Tibial artery (tissue), 4 donors: ENCODE measurements around the gene SMARCE1.

Experiments
- DNase-seq, 2 donors: peaks; one replicate each; pipeline ENCODE4 v3.0.0-alpha.2; 2019
- H3K27ac ChIP-seq, 2 donors: fragments of 200-600 bp; sonication (generic) in 1 of 2; 1 replicate in 1 of 2; 2 replicates in 1 of 2; pipeline ENCODE4 v1.5.1; 2018 to 2019; ENCODE audit warnings: mild to moderate bottlenecking in 1 of 2
- H3K27me3 ChIP-seq, 2 donors: fragments of 200-600 bp; sonication (generic) in 1 of 2; one replicate each; pipeline versions ENCODE4 v1.5.1 to v1.6.0; 2016 to 2019
- H3K36me3 ChIP-seq, 3 donors: fragments of 200-600 bp; sonication (generic) in 2 of 3; one replicate each; pipeline ENCODE4 v1.5.1; 2016 to 2019; ENCODE audit warnings: mild to moderate bottlenecking in 2 of 3
- H3K4me1 ChIP-seq, 4 donors: fragments of 200-600 bp; sonication (generic) in 2 of 4; 1 replicate in 3 of 4; 2 replicates in 1 of 4; pipeline ENCODE4 v1.5.1; 2016 to 2019
- H3K4me3 ChIP-seq, 2 donors: fragments of 200-600 bp; sonication (generic) in 1 of 2; 1 replicate in 1 of 2; 2 replicates in 1 of 2; pipeline ENCODE4 v1.5.1; 2018 to 2019; ENCODE audit warnings: mild to moderate bottlenecking in 2 of 2
- H3K9me3 ChIP-seq, 3 donors: fragments of 200-600 bp; sonication (generic) in 1 of 3; one replicate each; pipeline ENCODE4 v1.5.1; 2016 to 2019
- intact Hi-C: fragments of 100-400 bp; cut with DNase I; formaldehyde crosslinking; loops from one replicate; pipeline ENCODE4 v1.15.0; 2023; ENCODE audit warnings: low total_unique reads
- TF ChIP-seq, protein P1 (sequence below), 2 experiments: fragments of 200-600 bp in 1 of 2; fragments of 450-650 bp in 1 of 2; IDR thresholded peaks; one replicate each; pipeline ENCODE4 v1.5.1; 2017 to 2019; ENCODE audit warnings: antibody characterized with exemption in 2 of 2, mild to moderate bottlenecking in 1 of 2, moderate library complexity in 1 of 2

SMARCE1 gene

DNA sequence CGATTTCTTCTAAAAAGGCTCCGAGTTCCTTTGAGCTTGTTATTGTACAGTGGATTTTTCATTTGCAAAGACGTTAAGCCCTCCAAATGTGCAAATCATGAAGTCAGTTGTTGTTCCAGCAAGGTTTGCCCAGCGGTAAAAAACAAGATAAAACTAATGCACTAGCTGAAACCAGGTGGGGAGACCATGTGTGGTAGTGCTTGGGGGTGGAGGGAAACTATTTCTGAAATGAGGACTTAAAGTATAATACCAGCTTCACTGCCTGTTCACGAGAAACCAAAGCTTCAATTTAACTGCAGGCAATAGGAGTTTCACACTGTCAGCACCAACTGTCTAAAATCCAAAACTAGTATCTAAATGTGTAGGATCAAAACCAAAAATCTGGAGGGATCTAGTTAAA lies 22.3 kb downstream of the SMARCE1 start:
- peaks cover 6 to 30% (median 25%) of the 10 kb centered on the region in 3 donors for H3K36me3 ChIP-seq
- H3K4me3 ChIP-seq, result no peak overlapping the region
- H3K27ac ChIP-seq, result no peak overlapping the region
- no peaks in the 10 kb centered on the region for H3K4me1 ChIP-seq
- DNase-seq, result no peak
- intact Hi-C loops, result no loop called here
- TF ChIP-seq, protein P1, sequence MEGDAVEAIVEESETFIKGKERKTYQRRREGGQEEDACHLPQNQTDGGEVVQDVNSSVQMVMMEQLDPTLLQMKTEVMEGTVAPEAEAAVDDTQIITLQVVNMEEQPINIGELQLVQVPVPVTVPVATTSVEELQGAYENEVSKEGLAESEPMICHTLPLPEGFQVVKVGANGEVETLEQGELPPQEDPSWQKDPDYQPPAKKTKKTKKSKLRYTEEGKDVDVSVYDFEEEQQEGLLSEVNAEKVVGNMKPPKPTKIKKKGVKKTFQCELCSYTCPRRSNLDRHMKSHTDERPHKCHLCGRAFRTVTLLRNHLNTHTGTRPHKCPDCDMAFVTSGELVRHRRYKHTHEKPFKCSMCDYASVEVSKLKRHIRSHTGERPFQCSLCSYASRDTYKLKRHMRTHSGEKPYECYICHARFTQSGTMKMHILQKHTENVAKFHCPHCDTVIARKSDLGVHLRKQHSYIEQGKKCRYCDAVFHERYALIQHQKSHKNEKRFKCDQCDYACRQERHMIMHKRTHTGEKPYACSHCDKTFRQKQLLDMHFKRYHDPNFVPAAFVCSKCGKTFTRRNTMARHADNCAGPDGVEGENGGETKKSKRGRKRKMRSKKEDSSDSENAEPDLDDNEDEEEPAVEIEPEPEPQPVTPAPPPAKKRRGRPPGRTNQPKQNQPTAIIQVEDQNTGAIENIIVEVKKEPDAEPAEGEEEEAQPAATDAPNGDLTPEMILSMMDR (IDR thresholded peaks at IDR 0.05), result no peak
- no peaks in the 10 kb centered on the region for H3K9me3 ChIP-seq
- peaks cover 0 to 3% of the 10 kb centered on the region in 2 donors for H3K27me3 ChIP-seq

DNA sequence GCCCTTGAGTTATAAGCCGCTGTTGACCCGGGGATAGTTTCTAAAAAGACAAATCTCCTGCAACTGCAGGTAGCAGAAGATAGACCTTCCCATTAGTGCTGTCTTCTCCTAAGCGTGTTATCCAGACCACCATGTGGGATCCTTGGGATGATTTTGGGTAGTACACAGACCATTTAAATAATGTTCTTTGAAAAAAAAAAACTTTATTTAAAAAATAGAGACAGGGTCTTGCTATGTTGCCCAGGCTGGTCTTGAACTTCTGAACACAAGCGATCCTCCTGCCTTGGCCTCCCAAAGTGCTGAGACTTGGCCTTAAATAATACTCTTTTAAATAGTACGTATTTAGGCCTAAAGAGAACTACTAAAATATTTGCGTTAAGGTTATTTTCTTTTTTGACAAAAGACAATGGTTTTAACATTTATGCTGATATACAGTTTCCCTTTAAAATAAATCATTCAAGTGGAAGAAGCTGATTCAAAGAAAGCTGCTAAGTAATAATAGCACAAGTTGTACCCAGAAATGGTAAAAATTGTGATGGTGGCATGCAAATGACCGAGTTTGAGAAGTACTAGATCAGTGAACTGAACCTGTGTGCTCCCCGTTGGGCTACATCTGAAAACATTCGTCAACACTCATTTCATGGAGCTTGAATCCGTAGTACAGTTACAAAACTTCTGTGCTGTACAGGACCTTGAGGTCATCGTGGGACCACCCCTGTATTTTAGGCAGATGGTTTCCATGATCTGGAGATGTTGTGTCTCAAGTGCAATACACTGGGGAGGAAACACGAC lies 24.0 kb downstream of the SMARCE1 start:
- TF ChIP-seq, protein P1 (IDR thresholded peaks at IDR 0.05), result no peak
- H3K4me3 ChIP-seq, result no peak overlapping the region
- intact Hi-C loops, result no loop called here
- H3K36me3 ChIP-seq, result peaks cover 0 to 16% (median 11%) of the 10 kb centered on the region in 3 donors
- DNase-seq, result no peak
- H3K9me3 ChIP-seq, result no peaks in the 10 kb centered on the region
- no peak overlapping the region for H3K27ac ChIP-seq
- peaks cover 0 to 7% (median 2%) of the 10 kb centered on the region in 4 donors for H3K4me1 ChIP-seq
- H3K27me3 ChIP-seq, result peaks cover 0 to 15% of the 10 kb centered on the region in 2 donors

DNA sequence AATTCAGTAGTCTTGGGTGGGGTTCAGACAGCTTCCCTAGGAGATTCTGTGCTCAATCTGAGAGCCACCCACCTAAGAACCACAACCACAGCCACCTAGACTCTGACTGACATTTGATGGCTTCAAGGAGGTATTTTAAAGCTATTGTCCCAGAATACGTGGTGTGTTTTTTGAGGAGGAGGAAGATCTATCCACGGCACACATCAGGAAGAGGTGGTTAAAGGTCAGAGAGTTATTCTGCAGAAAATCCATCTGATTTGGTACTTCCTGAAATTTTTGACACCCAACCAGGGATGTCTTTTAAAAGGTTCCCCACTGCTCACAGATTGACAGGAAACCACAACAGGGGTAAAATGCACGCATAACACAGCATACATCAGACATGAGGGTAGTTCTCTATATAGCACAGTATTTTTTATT lies 25.1 kb downstream of the SMARCE1 start:
- peaks cover 0 to 7% (median 2%) of the 10 kb centered on the region in 4 donors for H3K4me1 ChIP-seq
- peaks cover 0 to 20% of the 10 kb centered on the region in 2 donors for H3K27me3 ChIP-seq
- H3K9me3 ChIP-seq, result no peaks in the 10 kb centered on the region
- no peak overlapping the region for H3K27ac ChIP-seq
- intact Hi-C loops, result no loop called here
- H3K36me3 ChIP-seq, result peaks cover 0 to 5% (median under 1%) of the 10 kb centered on the region in 3 donors
- no peak for DNase-seq
- H3K4me3 ChIP-seq, result no peak overlapping the region
- TF ChIP-seq, protein P1 (IDR thresholded peaks at IDR 0.05), result no peak

DNA sequence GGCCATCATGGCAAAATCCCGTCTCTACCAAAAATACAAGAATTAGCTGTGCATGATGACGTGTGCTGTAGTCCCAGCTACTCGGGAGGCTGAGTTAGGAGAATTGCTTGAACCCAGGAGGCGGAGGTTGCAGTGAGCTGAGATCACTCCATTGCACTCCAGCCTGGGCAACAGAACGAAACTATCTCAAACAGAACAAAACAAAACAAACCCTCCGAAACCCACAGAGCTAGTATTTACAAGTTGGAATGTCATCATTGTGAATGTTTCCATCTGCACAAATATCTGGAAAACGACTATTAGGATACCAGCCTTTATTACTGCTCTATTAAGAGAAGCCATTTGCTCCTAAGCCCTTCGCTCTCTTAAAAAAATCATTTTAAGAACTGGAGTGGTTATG lies 26.0 kb downstream of the SMARCE1 start:
- TF ChIP-seq, protein P1 (IDR thresholded peaks at IDR 0.05), result no peak
- no peak for DNase-seq
- H3K36me3 ChIP-seq, result no peaks in the 10 kb centered on the region
- no peak overlapping the region for H3K27ac ChIP-seq
- H3K27me3 ChIP-seq, result peaks cover 0 to 30% of the 10 kb centered on the region in 2 donors
- H3K9me3 ChIP-seq, result no peaks in the 10 kb centered on the region
- peaks cover 0 to 7% (median 2%) of the 10 kb centered on the region in 4 donors for H3K4me1 ChIP-seq
- no peak overlapping the region for H3K4me3 ChIP-seq
- intact Hi-C loops, result no loop called here

DNA sequence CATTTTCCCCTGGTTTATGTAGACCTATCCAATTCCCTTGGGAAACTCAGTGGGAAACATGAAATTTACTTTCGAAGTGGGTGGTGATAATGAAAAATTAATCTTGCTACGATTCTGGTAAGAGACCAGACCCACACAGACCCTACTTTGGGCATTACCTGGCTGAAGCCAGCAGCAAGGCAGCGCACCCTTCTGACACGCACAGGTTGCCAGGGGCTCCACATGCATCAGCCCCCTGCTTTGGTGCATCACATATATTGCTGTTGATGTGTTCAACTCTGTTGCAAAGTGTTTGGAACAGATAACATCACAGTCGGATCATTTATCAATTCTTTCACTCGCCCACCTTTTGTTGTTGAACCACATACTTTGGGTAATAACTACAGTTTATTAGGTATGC lies 26.6 kb downstream of the SMARCE1 start:
- TF ChIP-seq, protein P1 (IDR thresholded peaks at IDR 0.05), result no peak
- Histone ChIP-seq H3K27ac (no peak overlapping the region), H3K36me3 (no peaks in the 10 kb centered on the region), H3K4me3 (no peak overlapping the region), H3K9me3 (no peaks in the 10 kb centered on the region), H3K27me3 (peaks cover 0 to 35% of the 10 kb centered on the region in 2 donors), H3K4me1 (peaks cover 0 to 7% (median 2%) of the 10 kb centered on the region in 4 donors)
- DNase-seq, result no peak
- intact Hi-C loops, result no loop called here
